ENCODE results near the gene TMCO6.
A peak's percentile ranks its signal among the peaks of the same experiment; 100 is the strongest.

Gene TMCO6

GRCh38 chr5:140674211-140674610 lies 35.0 kb downstream of the TMCO6 start:
- DNase-seq = no peak

GRCh38 chr5:140674629-140675028 lies 35.4 kb downstream of the TMCO6 start:
- no peak for DNase-seq

DNA sequence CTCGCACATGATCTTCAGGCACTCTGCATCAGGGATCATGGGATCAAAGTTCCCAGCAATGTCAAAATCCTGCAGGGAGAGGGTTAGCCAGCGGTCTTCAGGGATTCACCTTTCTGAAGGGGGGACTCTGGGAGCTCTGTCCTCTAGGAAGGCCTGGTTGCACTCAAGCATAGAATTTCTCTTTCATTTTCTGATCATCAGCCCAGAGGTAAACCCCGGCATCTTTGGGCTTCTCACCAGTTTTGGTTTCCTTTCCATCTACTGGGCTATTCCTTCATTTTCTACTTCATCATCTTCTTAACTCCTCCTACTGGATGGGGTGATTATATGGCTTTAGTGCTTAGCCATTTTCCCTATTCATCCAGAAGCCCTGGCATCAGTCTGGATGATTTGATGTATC lies 38.7 kb downstream of the TMCO6 start:
- no peak for DNase-seq

- no peak for DNase-seq
Observed at GRCh38 chr5:140678993-140679392, 39.7 kb downstream of the TMCO6 start.

GRCh38 chr5:140690376-140690932 lies 51.2 kb downstream of the TMCO6 start:
- DNase-seq = no peak

GRCh38 chr5:140690941-140691924 lies 52.0 kb downstream of the TMCO6 start, which contains the start of the genes HARS1 and HARS2:
Gene HARS1, minus strand, starts transcription at chr5:140691370. Its CDS starts 66 bp downstream, at chr5:140691304.
Gene HARS2, plus strand, starts transcription at chr5:140691455. Its CDS starts 194 bp downstream, at chr5:140691649.
- peak; percentile 92 for DNase-seq

DNA sequence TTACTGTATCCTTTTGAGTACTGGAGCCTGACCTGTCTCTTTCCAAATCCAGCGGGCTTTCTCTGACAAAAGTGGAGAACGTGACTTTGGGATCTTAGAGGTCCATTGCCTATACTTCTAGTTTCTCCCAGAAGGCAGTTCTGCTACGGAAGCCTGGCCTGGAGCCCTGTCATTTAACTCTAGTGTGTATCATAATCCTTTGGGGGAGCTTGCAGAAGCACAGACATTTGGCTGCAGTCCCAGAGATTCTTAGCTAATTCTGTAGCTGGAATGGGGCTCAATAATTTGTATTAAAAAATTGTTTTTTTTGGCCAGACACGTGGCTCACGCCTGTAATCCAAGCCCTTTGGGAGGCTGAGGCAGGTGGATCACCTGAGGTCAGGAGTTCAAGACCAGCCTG lies 55.0 kb downstream of the TMCO6 start:
- DNase-seq = no peak
